Mesenteric fat pad (tissue), 1 donor: ENCODE results near the gene PDE2A. TPM values are rescaled to one million over a fixed set of nuclear protein-coding genes. Genes with fewer than 3 reads are reported as not detected.

Experiments used
- DNase-seq: peaks from one replicate; pipeline ENCODE4 v3.0.0-alpha.2; 2020; ENCODE audit warnings: low spot score
- total RNA-seq: library from RNA; stranded (reverse); fragmentation: NEBNext Ultra II Directional; extraction: Animal tissue kit (Norgen Biotek cat#: 25700); gene quantifications from one replicate; pipeline ENCODE4 v1.2.1, GENCODE V29; 2021
- donor health status: DM: yes; HTN: yes; CAD: no.

PDE2A gene
- total RNA-seq, 1 donor from 2014 or later = 125 TPM

GRCh38 chr11:72658989-72659640, 15.1 kb downstream of the PDE2A start:
- no peak for DNase-seq

GRCh38 chr11:72657411-72658100, 16.7 kb downstream of the PDE2A start:
- DNase-seq = no peak

- DNase-seq = no peak
Measured at GRCh38 chr11:72655896-72656464, 18.2 kb downstream of the PDE2A start.

- DNase-seq = no peak
Measured at GRCh38 chr11:72655014-72655413, 19.2 kb downstream of the PDE2A start.

- no peak for DNase-seq
Measured at GRCh38 chr11:72653649-72654048, 20.6 kb downstream of the PDE2A start.

GRCh38 chr11:72652873-72653630, 21.2 kb downstream of the PDE2A start:
- no peak for DNase-seq

- DNase-seq = no peak
Measured at GRCh38 chr11:72652133-72652532, 22.1 kb downstream of the PDE2A start.

GRCh38 chr11:72649215-72649976, 24.8 kb downstream of the PDE2A start:
- no peak for DNase-seq

GRCh38 chr11:72648384-72649136, 25.7 kb downstream of the PDE2A start:
- no peak for DNase-seq

GRCh38 chr11:72647882-72648281, 26.3 kb downstream of the PDE2A start:
- no peak for DNase-seq

- no peak for DNase-seq
Measured at GRCh38 chr11:72646472-72646871, 27.8 kb downstream of the PDE2A start.

GRCh38 chr11:72646024-72646423, 28.2 kb downstream of the PDE2A start:
- no peak for DNase-seq

GRCh38 chr11:72643547-72643946, 30.7 kb downstream of the PDE2A start:
- no peak for DNase-seq

- no peak for DNase-seq
Measured at GRCh38 chr11:72642884-72643522, 31.2 kb downstream of the PDE2A start.

GRCh38 chr11:72642043-72642883, 32.0 kb downstream of the PDE2A start:
- no peak for DNase-seq

GRCh38 chr11:72641522-72642042, 32.6 kb downstream of the PDE2A start:
- DNase-seq = no peak

- no peak for DNase-seq
Measured at GRCh38 chr11:72639502-72640375, 34.5 kb downstream of the PDE2A start.

GRCh38 chr11:72637926-72638325, 36.3 kb downstream of the PDE2A start:
- no peak for DNase-seq
